Mesodermal cell (in vitro differentiated cells): ENCODE measurements around the gene NCBP2. TPM values are rescaled to one million over a fixed set of nuclear protein-coding genes. Genes with fewer than 3 reads are reported as not detected.
A peak's percentile ranks its signal among the peaks of the same experiment; 100 is the strongest.

Experiments used
- H3K27ac ChIP-seq: 2 replicates; pipeline ENCODE4 v1.7.0; 2013; ENCODE audit warnings: mild to moderate bottlenecking, low read depth, low read length, moderate library complexity; ENCODE audit not compliant: severe bottlenecking
- H3K36me3 ChIP-seq: 2 replicates; pipeline ENCODE4 v1.7.1; 2013; ENCODE audit warnings: mild to moderate bottlenecking, low read length, moderate library complexity; ENCODE audit not compliant: control insufficient read depth, insufficient read depth
- H3K4me1 ChIP-seq: one replicate; pipeline ENCODE4 v1.7.1; 2013; ENCODE audit warnings: mild to moderate bottlenecking, low read length; ENCODE audit not compliant: insufficient read depth, control insufficient read depth, poor library complexity, severe bottlenecking
- H3K4me3 ChIP-seq: 2 replicates; pipeline ENCODE4 v1.7.0; 2013; ENCODE audit warnings: low read length, control low read depth, mild to moderate bottlenecking; ENCODE audit not compliant: insufficient read depth, poor library complexity, severe bottlenecking; ENCODE audit errors: extremely low read depth
- H3K9me3 ChIP-seq: 2 replicates; pipeline ENCODE4 v1.7.1; 2013; ENCODE audit warnings: mild to moderate bottlenecking, low read length, moderate library complexity; ENCODE audit not compliant: control insufficient read depth
- WGBS, 2 experiments: methylation state at CpG; one replicate each; pipeline ENCODE4 v1.1.5; 2013; ENCODE audit warnings: missing lambda C conversion rate in 2 of 2; ENCODE audit not compliant: insufficient coverage in 2 of 2; 5-methylcytosine and 5-hydroxymethylcytosine counted together
- polyA plus RNA-seq, 2 experiments: library from polyadenylated mRNA; stranded (reverse); fragments of 50-300 nt; gene quantifications; one replicate each; pipeline ENCODE4 v1.2.3, GENCODE V29; 2013

NCBP2 gene
- polyA plus RNA-seq (2013, experiment 1 of 2) = 75.5 TPM
- polyA plus RNA-seq (2013, experiment 2 of 2) = 78.9 TPM

DNA sequence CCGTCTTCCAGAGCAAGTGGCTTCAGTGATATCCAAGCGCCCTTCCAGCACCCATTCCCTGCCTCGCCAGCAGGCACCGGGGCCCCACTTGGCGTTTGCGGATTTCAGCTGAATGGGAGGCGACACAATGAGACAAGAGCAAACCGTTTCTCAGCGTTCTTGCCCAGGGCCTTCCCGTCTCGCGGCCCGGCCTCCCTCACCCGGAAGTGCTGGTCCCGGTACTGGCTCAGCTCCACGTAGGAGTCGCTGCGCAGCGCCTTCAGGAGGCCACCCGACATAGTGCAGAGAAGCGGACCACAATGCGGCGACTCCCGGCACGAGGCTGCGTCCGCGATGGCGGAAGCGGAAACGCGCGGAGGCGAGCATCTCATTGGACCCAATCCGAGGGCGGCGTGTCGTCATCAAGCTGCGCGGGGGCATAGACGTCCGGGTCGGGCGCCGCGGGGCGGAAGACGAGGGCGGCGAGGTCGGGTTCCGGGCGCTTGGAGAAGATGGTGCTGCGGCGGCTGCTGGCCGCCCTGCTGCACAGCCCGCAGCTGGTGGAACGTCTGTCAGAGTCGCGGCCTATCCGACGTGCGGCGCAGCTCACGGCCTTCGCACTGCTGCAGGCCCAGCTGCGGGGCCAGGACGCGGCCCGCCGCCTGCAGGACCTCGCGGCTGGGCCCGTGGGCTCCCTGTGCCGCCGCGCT, at the start of gene NCBP2:
Gene NCBP2 (minus strand): TSS at position 303 of the 689 bp plus-strand sequence. CDS start 25 bp downstream, at position 278.
- peak within 1 kb of the TSS; percentile 97 for H3K4me3 ChIP-seq
- peak within 1 kb of the TSS; percentile 98 for H3K27ac ChIP-seq
- H3K36me3 ChIP-seq = peaks cover 42% of the 10 kb centered on the region
- 0% methylated on average over 73 to 77 of the region's 77 CpGs for WGBS, 2 experiments
- H3K4me1 ChIP-seq = peaks cover 3% of the 10 kb centered on the region
- H3K9me3 ChIP-seq = no peaks in the 10 kb centered on the region

DNA sequence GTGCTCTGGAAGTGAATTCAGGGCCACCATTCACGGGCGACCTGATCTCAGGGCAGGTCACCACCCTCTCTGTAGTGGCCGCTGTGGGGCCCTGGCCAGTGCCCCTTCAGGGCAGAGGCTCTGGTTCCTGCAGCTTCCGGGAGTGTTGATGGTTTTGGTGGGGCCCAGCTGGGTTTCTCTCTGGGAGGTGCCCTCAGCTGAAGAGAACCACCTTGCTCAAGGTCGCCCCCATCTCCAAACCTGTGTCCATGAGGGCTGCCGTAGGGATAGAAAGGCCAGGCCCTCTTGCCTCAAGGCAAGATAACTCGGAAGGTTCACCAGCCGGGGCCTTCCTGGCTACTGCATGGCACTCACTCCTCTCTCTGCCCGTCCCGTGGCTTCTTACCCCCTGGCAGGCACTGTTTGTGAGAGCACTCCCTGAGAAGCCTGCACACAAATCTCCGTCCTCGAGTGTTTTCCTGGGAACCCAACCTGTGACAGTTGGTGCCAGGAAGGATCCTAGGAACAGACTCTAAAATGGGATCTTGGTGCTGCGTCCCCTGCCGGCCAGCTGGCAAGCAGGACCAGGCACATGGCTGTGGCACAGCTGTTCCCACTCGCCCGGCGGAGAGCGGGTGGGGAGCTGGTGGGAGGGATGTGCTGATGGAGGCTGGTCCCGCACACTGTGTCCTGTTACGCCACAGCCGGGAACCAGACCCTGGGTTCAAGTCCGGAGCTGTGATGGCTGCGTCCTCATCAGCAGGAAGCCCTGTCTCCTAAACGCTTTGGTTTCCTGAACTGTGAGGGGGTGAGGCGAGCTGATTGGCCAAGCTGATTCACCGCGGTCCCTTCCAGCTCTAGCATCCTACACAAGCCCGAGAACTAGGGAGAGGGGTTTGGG, 49.5 kb upstream of the NCBP2 start:
- Histone ChIP-seq H3K9me3 (no peaks in the 10 kb centered on the region), H3K27ac (no peak overlapping the region)
- WGBS, 2 experiments = 87 to 95% methylated on average over 18 to 27 of the region's 28 CpGs

DNA sequence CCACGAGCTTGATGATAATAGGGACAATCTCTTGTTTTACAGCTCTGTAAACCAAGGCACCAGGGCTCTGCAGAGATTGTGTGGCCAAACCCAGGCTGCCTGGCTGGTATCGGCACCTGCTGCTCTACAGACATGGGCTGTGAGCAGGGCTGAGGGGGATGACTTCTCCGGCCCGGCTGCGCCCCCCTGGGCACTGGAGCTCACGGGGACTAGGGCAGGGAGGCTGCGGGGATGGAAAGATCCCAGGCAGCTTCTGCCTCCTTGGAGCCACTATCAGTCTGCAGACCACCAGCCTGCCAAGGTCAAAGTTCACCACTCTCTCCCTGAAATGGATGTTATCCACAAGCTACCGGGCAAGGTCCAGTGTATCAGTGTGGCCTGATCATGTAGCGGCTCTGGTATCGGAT, 48.3 kb upstream of the NCBP2 start:
- H3K36me3 ChIP-seq = no peaks in the 10 kb centered on the region
- no peak overlapping the region for H3K27ac ChIP-seq
- H3K4me1 ChIP-seq = peaks cover 5% of the 10 kb centered on the region
- 89 to 96% methylated on average over 9 to 10 of the region's 10 CpGs for WGBS, 2 experiments
- H3K9me3 ChIP-seq = no peaks in the 10 kb centered on the region
- H3K4me3 ChIP-seq = no peak overlapping the region

More for the DNA sequence above, 49.5 kb upstream of the NCBP2 start:
- peaks cover 5% of the 10 kb centered on the region for H3K4me1 ChIP-seq
- no peaks in the 10 kb centered on the region for H3K36me3 ChIP-seq
- no peak overlapping the region for H3K4me3 ChIP-seq

DNA sequence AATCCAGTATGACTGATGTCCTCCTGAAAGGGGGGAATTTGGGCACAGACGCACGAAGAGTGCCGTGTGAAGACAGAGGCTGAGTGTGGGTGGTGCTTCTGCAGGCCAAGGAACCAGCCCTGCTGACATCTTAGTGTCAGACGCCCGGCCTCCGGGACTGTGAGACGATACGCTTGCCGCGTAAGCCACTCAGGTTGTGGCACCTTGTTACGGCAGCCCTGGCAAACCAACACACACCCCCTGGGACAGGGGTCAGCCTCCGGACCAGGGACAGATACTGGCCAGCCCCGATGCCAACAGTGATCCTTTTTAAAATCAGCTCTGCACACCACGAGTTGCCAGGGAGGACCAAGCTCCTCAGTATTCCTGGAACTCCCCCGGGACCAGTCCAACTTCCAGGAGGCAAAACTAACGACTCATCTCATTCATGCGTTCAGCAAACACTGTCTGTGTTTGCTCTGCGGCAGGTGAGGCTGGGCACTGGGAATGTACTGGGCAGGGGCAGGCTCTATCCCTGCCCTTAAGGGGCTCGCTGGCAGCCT, 47.5 kb upstream of the NCBP2 start:
- Histone ChIP-seq H3K4me1 (peaks cover 5% of the 10 kb centered on the region), H3K4me3 (no peak overlapping the region), H3K36me3 (no peaks in the 10 kb centered on the region), H3K27ac (no peak overlapping the region), H3K9me3 (no peaks in the 10 kb centered on the region)
- 85 to 94% methylated on average over 16 of the region's 19 CpGs for WGBS, 2 experiments

DNA sequence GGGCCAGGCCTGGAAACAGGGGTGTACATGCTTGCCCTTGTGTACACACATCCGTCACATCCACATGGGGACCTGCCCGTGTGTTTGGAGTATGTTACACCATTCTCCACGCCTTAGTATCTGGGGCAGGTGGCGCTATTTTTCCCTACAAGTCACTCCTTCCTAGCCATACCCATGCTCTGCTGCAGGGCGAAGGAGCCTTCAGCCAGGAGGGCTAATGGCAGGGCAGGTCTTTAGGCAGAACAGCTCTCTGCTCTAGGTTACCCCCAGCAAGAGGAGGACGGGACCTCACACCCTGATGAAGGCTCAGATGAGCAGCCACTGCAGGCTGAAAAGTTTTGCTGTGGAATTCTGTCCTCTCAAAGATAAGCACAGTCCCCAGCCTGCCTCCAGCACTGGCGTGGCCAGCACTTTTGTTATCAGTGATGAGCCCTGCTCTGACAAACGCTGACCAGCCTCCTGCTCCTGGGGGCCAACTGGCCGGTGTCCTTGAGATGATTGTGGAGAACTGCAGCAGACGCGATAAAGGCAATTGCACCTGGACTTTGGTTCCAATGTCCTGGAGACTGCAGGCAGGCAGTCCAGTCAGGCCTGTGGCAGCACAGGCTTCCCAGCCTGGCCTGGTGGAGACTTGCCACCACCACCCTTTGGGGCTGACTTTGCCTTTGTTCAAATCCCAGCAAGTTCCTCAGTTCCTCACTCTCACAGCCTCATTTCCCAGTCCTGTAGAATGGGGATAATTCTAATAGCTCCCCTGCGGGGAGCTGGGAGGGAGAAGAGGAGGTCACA, 46.1 kb upstream of the NCBP2 start:
- Histone ChIP-seq H3K4me1 (peaks cover 5% of the 10 kb centered on the region), H3K4me3 (no peak overlapping the region), H3K27ac (no peak overlapping the region), H3K36me3 (no peaks in the 10 kb centered on the region), H3K9me3 (no peaks in the 10 kb centered on the region)
- 64 to 65% methylated on average over 9 to 11 of the region's 12 CpGs for WGBS, 2 experiments

DNA sequence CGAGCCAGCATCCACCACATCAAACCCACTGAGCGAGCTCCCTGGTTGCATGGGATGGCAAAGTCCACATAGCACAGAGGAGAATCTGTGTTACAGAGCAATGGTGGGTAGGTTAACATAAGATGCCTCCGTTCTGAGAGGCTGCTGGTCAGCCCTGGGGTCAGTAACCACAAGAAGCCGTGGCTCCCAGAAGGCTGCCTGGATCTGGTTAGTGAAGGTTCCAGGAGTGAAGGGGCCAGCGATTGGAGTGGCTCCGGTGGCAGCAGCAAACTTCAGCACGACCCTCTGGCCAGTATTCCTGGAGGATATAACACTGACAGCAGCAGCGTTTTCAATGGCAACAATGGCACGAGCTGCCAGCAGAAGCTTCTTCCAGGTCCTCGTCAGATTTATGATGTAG, 44.7 kb upstream of the NCBP2 start:
- Histone ChIP-seq H3K27ac (no peak overlapping the region), H3K36me3 (no peaks in the 10 kb centered on the region), H3K4me3 (no peak overlapping the region), H3K9me3 (no peaks in the 10 kb centered on the region), H3K4me1 (peaks cover 5% of the 10 kb centered on the region)
- 92% methylated on average over 8 of the region's 10 CpGs for WGBS, 2 experiments

DNA sequence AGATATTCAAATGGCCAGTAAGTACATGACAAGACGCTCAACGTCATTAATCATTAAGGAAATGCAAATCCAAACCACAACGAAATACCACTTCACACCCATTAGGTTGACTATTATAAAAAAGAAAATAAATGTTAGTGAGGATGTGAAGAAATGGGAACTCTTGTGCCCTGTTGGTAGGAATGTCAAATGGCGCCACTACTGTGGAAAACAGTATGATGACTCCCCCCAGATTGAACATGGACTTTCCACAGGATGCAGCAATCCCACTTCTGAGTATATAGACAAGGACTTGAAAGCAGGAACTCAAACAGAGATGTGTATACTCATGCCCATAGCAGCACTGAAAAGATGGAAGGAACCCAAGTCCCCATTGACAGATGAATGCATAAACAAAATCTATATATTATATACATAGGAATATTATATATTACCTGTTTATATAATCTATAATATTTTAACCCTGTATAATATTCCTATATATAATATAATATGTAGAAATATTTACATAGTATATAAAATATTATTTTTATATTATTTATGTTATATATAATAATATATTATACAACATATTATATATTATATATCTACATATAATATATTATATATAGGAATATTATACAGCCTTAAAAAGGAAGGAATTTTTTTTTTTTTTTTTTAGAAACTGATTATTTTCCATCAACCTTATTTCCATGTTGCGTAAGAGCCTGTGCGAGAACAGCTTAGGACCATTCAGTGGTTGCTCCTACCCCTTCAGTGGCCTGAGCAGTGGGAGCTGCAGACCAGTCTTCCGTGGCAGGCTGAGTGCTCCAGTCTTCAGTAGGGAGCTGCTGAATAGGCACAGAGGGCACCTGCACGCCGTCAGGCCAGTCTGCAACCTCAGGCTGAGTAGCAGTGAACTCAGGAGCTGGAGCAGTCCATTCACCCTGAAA, 43.9 kb upstream of the NCBP2 start:
- H3K4me1 ChIP-seq = peaks cover 5% of the 10 kb centered on the region
- H3K9me3 ChIP-seq = peaks cover 3% of the 10 kb centered on the region
- no peak overlapping the region for H3K27ac ChIP-seq
- H3K36me3 ChIP-seq = no peaks in the 10 kb centered on the region
- 89 to 96% methylated on average over 5 to 7 of the region's 9 CpGs for WGBS, 2 experiments
- H3K4me3 ChIP-seq = no peak overlapping the region

DNA sequence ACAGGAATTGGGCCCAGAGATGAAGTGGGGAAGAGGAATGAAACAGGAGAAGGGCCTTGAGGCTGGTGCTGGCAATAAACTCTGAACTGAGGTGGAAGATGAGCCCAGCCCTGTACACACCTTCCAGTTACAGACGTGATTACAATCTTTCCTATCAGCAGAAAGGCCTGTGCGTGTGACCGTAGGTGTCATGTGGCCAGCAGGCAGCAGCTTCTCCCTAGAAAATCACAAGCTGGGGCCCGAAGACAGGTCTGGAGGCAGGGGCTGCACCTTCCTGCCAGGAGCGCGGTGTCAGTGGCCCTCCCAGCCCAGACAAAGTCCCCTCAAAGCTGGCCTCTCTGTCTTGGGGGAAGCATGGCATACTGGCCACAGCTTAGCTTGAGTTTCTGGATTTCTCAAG, 43.0 kb upstream of the NCBP2 start:
- H3K4me1 ChIP-seq = peaks cover 5% of the 10 kb centered on the region
- WGBS, 2 experiments = 84 to 92% methylated on average over 6 of the region's 6 CpGs
- no peak overlapping the region for H3K27ac ChIP-seq
- no peaks in the 10 kb centered on the region for H3K36me3 ChIP-seq
- no peak overlapping the region for H3K4me3 ChIP-seq
- H3K9me3 ChIP-seq = peaks cover 3% of the 10 kb centered on the region

DNA sequence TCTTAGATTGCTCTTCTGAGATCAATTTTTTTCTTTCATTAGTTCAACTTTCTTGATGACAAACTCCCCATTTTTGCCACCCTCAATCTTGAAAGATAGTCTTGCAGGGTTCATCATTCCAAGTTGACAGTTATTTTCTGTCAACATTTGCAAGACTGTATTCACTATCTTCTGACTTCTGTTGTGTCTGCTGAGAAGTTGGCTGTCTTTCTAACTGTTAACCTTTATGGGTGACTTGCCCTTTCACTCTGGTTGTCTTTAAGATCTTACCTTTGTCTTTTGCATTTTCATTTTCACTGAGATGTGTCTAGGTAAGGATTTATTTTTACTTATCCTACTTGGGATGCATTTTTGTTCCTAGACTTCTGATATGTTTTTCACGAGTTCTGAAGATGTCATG, 40.9 kb upstream of the NCBP2 start:
- Histone ChIP-seq H3K4me3 (no peak overlapping the region), H3K4me1 (peaks cover 1% of the 10 kb centered on the region), H3K9me3 (peaks cover 3% of the 10 kb centered on the region), H3K27ac (no peak overlapping the region), H3K36me3 (no peaks in the 10 kb centered on the region)
- WGBS, 2 experiments = no CpG with 5 or more reads among the region's 1 CpG
